HG03520 (cell line): ENCODE data around the gene CC2D2B.
"Not testable (repeated sequence)": the region's sequence is repeated elsewhere in the genome, so short reads cannot be mapped to it uniquely, and the experiment has no call there.

Experiments used
- ATAC-seq: cut with Tn5 transposase; IDR thresholded peaks from one replicate; pipeline ENCODE4 v1.9.1; 2021; ENCODE audit warnings: mild to moderate bottlenecking, moderate library complexity; ENCODE audit not compliant: unreplicated experiment

The CC2D2B gene, protein sequence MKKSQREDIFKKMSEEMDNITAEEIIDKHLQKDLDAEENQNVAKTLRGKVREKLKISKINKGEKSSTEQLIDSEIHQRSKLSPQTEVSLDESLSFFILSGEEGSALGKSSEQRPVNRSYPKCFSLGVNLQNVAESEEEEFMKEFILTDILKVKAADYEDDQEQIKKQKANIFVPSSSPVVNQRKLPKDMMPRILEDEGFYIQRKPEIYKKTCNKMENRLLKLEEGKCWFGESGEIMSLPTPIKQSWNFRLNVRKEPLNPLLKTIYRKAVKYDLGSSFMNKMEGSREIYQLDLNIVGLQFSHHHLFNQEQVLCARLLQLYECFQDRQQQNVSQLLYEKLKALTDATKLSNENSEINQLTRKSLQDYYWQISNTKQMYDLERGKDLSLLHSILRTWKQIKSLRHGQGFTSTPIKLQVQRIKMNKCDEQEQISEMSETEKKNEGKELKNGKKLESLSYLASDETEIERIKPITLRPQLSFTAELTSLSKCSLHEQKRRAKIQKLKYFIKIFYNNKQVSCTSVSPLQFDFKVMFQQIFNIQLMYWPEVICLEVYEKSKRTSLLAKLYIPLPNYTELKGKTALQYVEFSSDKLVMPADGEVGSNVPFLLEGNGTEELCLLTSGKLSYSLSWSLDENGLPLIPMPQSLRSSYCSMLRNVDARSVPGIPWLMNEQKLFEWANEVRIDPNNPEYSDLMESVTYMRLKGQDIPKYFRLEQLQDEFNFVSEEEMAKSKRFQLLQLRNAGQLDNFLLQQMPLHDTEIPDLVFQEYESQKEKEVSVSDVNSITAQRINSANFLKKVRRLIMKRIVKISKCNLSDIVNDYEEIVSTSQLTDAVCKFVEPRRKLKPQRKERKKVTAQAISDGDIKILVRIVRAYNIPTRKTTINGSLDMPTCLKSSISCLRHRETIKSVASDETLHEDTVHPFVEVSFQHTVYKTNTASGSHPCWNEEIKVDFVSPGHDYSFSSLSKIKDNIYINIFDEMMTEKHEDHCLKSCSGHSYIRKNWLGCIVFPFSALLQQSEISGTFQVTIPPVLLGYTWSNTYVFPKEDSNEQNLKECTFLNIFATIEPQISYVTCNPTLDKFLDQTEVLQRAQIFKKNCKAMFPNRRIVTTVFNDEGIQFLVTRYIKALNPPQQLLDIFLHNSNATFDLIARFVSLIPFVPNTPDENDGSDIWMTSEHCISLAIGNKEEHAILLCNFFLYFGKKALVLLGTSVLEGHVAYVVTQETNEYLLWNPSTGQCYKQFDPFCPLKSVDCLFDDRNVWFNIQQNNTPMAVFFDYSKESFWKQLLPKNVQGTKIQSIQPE (N-terminal part only)

DNA sequence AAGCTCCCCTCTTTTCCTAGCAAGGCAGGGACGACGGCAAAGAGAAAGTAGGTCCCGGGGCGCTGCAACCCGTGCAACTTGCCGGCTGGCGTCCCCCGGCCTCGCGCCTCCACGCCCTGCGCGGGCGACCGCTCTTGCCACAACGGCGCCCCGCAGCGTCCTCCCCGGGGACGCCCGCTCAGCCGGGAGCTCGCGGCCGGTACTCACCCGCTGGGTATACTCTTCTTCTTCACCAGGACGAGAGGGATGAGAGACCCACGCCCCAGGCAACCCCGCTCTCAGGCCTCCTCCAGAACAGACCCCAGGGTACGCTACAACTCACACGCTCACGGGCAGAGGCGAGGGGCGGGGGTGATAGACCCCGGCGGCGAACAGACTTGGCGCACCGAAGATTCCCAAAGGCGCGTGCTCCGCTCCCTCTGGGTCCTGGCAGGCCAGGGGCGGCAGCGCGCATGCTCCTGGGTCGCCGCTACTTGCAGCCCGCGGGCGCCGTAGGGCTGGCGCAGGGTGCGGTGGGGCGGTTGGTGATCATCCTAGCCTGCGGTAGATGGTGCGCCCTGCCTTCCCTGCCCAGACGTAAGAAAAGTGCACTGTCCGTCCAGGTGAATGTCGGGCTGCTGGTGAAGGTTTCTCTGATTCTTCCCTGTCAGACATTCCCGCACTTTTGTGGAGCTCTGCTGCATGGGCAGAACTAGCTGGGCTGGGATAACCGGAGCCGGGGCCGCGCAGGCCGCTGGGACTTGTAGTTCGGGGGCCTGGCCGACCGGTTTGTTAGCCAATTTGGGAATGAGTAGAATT is at the start of gene CC2D2B:
Gene CC2D2B (plus strand): TSS at position 520 of the 798 bp plus-strand sequence. CDS start 3,349 bp downstream, outside the sequence.
- ATAC-seq: peak; percentile 78

DNA sequence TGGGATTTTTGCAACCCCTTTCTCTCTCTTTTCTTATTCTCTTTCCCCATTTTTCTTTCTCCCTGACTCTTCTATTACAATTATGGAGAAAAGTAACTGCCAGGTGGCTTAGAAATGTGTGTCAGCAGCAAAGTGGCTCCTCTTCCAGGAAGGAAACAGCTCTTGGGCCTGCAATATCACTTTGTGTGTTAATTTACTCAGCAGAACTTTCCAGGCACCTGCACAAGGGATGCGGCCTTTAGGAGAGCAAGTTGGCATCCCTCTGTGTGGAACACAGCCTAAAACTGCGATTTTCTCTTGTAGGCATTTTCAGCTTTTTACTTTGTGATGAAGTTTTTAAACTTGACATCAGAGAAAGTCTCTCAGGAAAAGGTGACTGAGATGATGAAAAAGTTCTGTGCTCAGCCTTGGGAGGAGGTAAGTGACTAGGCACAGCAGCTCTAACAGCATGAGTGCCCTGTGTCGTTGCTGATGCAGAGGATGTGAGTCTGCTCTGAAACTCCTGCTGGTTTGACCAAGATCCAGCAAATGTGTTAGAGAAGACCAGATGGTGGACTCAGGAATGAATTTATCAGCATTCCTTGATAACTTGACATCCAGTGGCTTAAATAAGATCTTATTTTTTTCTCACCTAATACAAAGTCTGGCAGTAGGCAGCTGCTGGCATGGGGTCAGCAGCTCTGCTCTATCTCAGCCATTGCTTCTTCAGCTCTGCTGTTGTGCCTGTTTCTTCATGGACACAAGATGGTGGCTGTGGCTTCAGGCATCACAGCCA is 47.4 kb upstream of the CC2D2B start:
- ATAC-seq: no peak

DNA sequence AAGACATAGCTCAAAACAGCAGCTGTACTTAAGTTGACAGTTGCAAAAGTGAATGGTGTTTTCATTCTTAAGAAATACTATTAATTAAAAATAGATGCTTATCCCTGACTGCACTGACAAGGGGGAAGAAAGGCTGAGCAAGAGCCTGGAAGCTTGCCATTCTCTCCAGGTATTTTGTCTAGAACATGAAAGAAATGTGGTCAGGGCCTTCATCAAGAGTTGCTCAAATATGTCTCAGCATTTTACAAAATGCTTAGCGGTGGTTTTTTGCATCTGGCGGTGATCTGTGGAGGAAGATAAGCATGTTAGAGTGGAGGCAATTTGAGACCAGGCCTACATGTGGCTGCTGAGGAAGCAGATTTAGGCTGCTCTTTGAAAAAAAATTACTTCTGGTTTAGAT is 46.4 kb upstream of the CC2D2B start:
- no peak for ATAC-seq

DNA sequence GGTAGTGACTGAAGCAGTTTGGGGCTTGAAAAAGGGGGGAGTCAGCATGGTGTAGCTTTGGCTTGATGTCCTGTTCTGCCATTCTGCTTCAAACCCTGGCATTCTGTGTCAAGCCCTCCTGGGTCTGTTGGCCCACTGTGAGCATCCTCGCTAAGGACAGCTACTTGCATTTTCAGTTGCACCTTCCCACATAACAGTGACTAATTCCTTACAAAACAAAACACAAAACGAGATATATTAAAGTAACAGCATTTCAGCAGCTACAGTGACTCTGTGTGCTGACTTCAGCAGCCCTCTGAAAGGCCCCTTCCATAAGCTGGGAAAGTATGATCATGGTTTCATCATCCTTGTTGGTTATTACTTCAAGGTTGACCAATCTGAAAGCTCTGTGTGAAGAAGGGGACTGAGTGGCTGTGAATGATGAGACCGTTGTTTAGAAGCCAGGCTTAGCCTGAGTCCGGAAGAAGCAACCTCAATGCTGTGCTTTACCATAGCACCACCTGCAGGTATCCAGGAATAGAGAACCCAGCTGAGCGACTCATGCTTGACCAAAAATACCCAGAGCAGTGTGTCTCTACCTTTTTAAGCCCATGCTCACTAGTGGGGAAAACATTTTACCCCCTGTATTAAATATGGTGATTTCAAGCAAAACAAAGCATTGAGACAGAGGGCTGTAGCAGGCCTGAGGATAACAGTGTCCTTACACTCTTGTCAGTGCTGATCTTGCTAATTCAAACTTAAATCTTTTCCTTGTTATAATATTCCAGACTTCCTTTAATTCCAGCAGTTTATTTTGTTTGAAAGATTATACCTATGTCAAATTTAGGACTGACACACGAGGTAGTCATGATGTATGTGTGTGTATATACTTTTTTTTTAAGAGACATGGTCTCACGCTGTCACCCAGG is 42.6 kb upstream of the CC2D2B start:
- ATAC-seq: peak; percentile 89

DNA sequence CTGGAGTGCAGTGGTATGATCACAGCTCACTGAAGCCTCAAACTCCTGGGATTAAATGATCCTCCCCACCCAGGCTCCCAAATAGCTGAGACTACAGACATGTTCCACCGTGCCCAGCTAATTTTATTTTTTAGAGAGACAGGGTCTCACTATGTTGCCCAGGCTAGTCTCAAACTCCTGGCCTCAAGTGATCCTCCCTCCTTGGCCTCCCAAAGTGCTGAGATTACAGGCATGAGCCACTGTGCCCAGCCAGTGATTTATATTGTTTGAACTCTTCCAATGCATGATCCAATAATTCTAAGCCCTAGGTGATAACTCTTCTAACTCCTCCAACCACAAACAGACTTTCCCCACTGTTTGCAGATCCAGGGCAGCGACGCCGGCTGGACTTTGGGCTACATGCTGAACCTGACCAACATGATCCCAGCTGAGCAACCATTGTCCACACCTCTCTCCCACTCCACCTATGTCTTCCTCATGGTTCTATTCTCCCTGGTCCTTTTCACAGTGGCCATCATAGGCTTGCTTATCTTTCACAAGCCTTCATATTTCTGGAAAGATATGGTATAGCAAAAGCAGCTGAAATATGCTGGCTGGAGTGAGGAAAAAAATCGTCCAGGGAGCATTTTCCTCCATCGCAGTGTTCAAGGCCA is 41.8 kb upstream of the CC2D2B start:
- no peak for ATAC-seq

DNA sequence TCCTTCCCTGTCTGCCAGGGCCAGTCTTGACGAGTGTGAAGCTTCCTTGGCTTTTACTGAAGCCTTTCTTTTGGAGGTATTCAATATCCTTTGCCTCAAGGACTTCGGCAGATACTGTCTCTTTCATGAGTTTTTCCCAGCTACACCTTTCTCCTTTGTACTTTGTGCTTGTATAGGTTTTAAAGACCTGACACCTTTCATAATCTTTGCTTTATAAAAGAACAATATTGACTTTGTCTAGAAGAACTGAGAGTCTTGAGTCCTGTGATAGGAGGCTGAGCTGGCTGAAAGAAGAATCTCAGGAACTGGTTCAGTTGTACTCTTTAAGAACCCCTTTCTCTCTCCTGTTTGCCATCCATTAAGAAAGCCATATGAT is 41.3 kb upstream of the CC2D2B start:
- no peak for ATAC-seq

DNA sequence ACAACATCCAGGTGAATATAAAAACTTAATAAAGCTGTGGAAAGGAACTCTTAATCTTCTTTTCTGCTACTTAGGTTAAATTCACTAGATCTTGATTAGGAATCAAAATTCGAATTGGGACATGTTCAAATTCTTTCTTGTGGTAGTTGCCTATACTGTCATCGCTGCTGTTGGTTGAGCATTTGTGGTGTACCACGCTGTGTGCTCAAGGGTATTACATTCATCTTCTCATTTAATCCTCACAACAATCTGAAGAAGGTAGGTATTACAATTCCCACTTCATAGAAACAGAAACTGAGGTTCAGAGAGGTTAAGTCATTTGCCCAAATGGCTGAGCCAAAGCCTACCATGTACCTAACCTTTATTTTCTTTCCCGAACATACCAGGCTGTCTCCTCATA is 39.9 kb upstream of the CC2D2B start:
- ATAC-seq: no peak

DNA sequence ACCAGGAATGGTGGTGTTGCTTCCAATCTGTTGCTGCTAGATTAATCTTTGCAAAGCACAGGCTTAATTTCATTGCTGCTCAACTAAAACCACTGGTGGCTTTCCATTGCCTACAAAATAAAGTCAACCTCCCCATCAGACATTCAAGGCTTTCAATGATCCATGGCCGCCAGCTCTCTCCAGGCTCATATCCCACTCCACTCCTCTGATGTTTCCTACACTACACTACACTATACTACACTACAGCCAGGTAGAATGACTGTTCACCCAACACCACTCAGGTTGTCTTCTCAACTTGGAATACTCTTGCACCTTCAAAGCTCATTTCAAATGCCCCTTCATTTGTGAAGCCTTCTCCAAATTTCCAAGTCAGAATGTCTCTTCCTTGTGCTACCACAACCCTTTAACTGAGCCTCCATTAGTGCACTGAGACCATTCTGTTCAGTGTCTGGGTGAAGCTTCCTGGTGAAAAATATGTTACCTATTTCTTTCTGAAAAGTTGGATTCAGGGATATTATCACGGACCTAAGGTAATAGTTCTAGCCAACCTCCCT is 35.5 kb upstream of the CC2D2B start:
- no peak for ATAC-seq

DNA sequence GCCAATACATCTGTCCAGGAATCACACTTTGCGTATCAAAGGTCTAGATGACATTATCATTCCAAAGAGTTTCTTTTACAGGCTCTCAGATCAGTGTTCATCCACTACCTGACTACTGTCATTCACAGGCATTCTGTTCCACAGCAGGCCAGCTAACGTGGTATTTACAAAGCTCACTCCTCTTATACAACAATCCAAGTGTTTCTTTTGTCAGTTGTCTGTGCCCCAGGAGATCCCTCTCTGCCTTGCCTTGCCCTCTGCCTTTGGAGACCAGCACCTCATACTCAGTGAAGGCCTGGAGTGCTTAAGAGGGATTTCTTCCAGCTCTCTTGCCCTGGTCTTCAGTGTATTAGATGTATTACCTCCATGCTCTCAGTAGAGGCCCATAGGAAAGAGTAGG is 34.6 kb upstream of the CC2D2B start:
- ATAC-seq: no peak

DNA sequence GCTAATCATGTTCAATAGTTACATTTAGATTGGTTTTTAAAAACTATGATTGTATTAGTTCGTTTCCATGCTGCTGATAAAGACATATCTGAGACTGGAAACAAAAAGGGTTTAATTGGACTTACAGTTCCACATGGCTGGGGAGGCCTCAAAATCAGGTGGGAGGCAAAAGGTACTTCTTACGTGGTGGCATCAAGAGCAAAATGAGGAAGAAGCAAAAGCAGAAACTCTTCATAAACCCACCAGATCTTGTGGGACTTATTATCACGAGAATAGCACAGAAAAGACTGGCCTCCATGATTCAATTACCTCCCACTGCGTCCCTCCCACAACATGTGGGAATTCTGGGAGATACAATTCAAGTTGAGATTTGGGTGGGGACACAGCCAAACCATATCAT is 34.1 kb upstream of the CC2D2B start:
- ATAC-seq: no peak

DNA sequence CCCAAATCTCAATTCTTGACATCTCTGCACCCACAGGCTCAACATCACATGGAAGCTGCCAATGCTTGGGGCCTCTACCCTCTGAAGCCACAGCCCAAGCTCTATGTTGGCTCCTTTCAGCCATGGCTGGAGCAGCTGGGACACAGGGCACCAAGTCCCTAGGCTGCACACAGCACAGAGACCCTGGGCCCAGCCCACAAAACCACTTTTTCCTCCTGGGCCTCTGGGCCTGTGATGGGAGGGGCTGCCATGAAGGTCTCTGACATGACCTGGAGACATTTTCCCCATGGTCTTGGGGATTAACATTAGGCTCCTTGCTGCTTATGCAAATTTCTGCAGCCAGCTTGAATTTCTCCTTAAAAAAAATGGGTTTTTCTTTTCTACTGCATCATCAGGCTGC is 33.0 kb upstream of the CC2D2B start:
- ATAC-seq: not testable (repeated sequence)

DNA sequence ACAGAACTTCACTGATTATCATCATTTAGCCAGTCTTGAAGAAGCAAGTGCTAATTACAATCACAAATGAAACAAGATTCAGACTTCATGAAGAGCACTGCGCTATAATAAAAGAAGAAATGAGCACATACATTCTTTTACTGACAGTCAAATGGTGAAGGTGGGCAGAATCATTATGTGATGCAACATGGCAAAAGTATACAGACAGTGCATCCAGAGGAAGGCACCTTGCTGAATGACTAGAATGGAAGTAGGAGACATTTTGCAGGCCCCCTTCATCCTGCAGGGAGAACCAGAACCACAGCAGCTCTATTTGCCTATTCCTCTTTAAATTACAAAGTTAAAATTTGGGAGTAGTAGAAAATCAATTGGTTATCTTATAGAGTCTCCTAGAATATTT is 31.0 kb upstream of the CC2D2B start:
- no peak for ATAC-seq

DNA sequence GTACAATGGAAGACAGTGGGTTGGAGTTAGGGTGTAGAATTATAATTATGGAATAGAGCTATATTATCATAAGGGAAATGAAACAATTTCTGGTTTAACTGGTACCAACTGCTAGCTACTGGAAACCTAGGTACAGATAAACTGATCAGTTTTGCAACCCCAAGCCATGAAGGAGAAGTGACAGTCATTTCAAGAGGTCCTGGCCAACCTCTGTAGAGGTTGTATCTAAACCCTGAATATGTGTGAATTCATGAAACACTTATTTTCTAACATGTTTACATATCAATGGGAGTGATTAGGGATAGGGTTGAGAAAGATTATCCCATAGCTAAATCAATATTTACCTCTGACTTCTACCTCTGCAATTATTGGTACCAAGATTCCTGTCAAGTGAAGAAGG is 29.9 kb upstream of the CC2D2B start:
- no peak for ATAC-seq

DNA sequence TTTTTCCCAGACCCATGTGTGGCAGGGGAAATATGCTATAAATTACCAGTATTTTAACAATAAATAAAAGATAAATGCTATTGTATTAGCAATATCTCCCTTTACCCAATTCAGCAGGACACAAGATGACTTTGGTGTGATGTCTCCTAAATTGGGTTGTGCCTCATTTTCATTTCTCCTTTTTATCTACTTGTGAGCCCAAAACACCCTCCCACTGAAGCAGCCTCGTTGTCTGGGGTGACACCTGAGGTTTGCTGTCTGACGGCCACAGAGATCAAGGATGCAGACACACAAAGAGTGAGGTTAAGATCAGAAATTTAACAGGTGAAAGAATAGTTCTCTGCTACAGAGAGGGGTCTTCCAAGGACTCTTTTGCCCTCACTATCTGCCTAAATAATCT is 27.1 kb upstream of the CC2D2B start:
- peak; percentile 48 for ATAC-seq

DNA sequence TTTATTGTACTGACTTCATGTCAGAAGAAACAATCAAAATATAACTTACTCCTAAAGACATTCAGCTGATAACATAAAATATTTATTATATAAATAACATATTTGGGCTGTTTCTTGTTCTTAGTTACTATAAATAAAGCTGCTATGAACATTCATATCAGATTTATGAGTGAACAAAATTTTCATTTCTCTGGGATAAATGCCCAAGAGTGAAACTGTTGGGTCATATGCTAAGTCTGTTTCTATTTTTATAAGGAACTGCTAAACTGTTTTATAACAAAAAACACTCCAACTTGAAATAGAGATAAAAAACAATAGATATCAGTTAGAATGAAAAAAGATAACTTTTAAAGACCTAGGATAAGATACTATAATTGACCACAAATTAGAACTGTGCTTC is 26.5 kb upstream of the CC2D2B start:
- ATAC-seq: no peak

DNA sequence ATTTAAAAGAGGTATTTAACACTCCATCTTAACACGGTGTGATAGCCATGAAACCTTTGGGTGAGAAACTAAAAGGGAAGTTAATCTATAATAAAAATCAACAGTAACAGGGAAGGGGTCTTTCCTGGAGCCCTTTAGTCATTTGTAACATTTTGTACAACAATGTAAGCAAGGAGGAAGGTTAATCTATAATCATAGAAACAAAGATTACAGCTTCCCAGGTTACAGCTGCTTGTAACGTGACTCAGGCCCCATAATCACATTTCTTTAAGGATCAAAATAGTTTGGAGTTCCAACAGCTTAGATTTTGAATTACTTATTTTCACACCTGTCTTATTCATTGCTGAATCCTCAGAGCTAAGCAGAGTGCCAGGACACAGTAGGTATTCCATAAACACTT is 17.9 kb upstream of the CC2D2B start:
- no peak for ATAC-seq

DNA sequence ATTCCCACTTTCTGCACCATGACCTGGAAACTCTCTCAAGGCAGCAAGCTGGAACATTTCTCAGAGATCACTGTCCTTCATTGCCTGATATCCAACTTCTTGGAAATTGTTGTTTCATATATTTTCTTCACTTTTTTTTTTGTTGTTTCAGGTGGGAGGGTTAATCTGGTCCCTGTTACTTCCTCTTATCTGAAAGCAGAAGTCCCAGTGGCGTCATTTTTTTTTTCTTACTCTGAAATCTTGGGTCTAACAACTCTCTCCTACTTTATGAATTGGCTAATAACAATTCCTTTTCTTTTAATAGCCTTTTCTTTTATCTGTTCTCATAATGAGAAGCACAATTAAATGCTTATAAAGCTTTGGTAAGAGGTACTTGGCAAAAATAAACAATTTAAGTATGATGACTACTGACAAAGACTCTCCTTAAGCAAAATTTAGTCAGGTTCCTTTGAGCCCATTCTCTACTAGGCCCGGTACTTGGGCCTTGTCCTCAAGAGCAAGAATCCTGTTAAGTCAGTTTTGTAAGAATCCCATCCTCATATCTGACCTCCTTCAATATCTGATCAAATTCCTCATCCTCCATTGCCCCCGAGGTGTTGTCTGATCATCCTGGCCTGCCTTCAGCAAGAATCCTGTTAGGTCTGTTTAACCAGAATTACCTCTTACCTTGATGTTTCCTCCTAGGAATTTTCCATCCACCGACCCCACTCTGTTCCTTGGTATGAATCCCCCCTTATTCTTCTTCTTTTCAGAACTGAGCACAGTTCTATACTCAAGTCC is 11.5 kb upstream of the CC2D2B start:
- ATAC-seq: no peak
